Caco-2 (cell line): ENCODE data around the gene DAPK1. TPM values are rescaled to one million over a fixed set of nuclear protein-coding genes. Genes with fewer than 3 reads are reported as not detected.

Source experiments
- BruUV-seq: library from RNA; stranded (reverse); fragments of 400-500 nt; replicated peaks from 2 replicates; lab custom pipeline; 2021; lab: Mats Ljungman, UMichigan
- CTCF ChIA-PET: fragments of 300-600 bp; sonication (Branson Sonifier 250); formaldehyde crosslinking; loops from one replicate; lab custom pipeline; 2022; ENCODE audit warnings: antibody characterized with exemption; lab: Charles Lee
- POLR2A ChIA-PET: fragments of 300-600 bp; sonication (Branson Sonifier 250); formaldehyde crosslinking; loops from one replicate; lab custom pipeline; 2022; ENCODE audit warnings: antibody characterized with exemption; lab: Charles Lee
- DNase-seq, 2 experiments: peaks; one replicate each; pipeline versions ENCODE4 v3.0.0 to v3.0.0-alpha.2; 2020 to 2022
- H3K27me3 ChIP-seq: replicated peaks from 2 replicates; pipeline ENCODE4 v1.6.0; 2011; ENCODE audit warnings: low read length; ENCODE audit not compliant: control insufficient read depth, insufficient read depth
- H3K36me3 ChIP-seq: 2 replicates; pipeline ENCODE4 v1.5.1; 2011; ENCODE audit warnings: low read length; ENCODE audit not compliant: control insufficient read depth, insufficient read depth
- H3K4me1 ChIP-seq: fragments of 250-450 bp; sonication (Bioruptor Pico); 2 replicates; pipeline ENCODE4 v1.5.1; 2020; ENCODE audit warnings: mild to moderate bottlenecking
- H3K4me3 ChIP-seq: 2 replicates; pipeline ENCODE4 v1.5.1; 2011; ENCODE audit warnings: low read depth, mild to moderate bottlenecking, control low read depth, low read length
- H3K9me3 ChIP-seq: fragments of 250-450 bp; sonication (Bioruptor Pico); 2 replicates; pipeline ENCODE4 v1.5.1; 2020; ENCODE audit warnings: mild to moderate bottlenecking, moderate library complexity
- H3K27ac Mint-ChIP-seq: one replicate; pipeline ENCODE4 v1.8.0; 2022; ENCODE audit warnings: mixed read lengths; ENCODE audit not compliant: unreplicated experiment
- H3K27me3 Mint-ChIP-seq: one replicate; pipeline ENCODE4 v1.8.0; 2022; ENCODE audit warnings: mixed read lengths; ENCODE audit not compliant: insufficient read depth, unreplicated experiment
- H3K36me3 Mint-ChIP-seq: one replicate; pipeline ENCODE4 v1.8.0; 2022; ENCODE audit warnings: mild to moderate bottlenecking, mixed read lengths; ENCODE audit not compliant: insufficient read depth, unreplicated experiment
- H3K4me1 Mint-ChIP-seq: one replicate; pipeline ENCODE4 v1.8.0; 2022; ENCODE audit warnings: low read depth, mixed read lengths; ENCODE audit not compliant: unreplicated experiment
- H3K4me3 Mint-ChIP-seq: one replicate; pipeline ENCODE4 v1.8.0; 2022; ENCODE audit warnings: mild to moderate bottlenecking, moderate library complexity, mixed read lengths; ENCODE audit not compliant: unreplicated experiment
- H3K9me3 Mint-ChIP-seq: one replicate; pipeline ENCODE4 v1.8.0; 2022; ENCODE audit warnings: mixed read lengths; ENCODE audit not compliant: unreplicated experiment
- CTCF ChIP-seq, 2 experiments: fragments of 200-600 bp in 1 of 2; IDR thresholded peaks; 1 replicate in 1 of 2; 2 replicates in 1 of 2; pipeline versions ENCODE4 v1.5.1 to v1.8.0; 2011 to 2022; ENCODE audit warnings: antibody characterized with exemption in 1 of 2, control low read depth in 1 of 2, inconsistent platforms in 1 of 2, low read depth in 1 of 2, low read length in 1 of 2, mild to moderate bottlenecking in 1 of 2, moderate library complexity in 1 of 2; ENCODE audit not compliant: insufficient read depth in 1 of 2, severe bottlenecking in 1 of 2, unreplicated experiment in 1 of 2
- intact Hi-C: fragments of 100-400 bp; cut with micrococcal nuclease; formaldehyde crosslinking; loops from one replicate; pipeline ENCODE4 v1.10.0; 2022; ENCODE audit not compliant: unreplicated experiment
- total RNA-seq: library from RNA; stranded (reverse); gene quantifications from 2 replicates; pipeline ENCODE4 v1.2.3, GENCODE V29; 2022

The DAPK1 gene
- total RNA-seq, 1 experiment from 2014 or later = 79.2 TPM

- BruUV-seq = no TSS peak
- H3K27me3 Mint-ChIP-seq = no peaks in the 10 kb centered on the region
- H3K9me3 ChIP-seq = no peaks in the 10 kb centered on the region
- DNase-seq = no peak
- intact Hi-C loops = no loop called here
- H3K4me3 Mint-ChIP-seq = no peak overlapping the region
- no peak for TF ChIP-seq CTCF (IDR thresholded peaks at IDR 0.05; ENCODE audit: insufficient read depth in 1 of 2, low read depth in 1 of 2, low read length in 1 of 2, severe bottlenecking in 1 of 2, unreplicated experiment in 1 of 2)
- H3K36me3 Mint-ChIP-seq = peaks cover 12% of the 10 kb centered on the region
- no peaks in the 10 kb centered on the region for H3K36me3 ChIP-seq
- H3K27me3 ChIP-seq = no peaks in the 10 kb centered on the region
- H3K4me1 ChIP-seq = no peaks in the 10 kb centered on the region
- peaks cover 7% of the 10 kb centered on the region for H3K4me1 Mint-ChIP-seq
- no peak overlapping the region for H3K4me3 ChIP-seq
- H3K27ac Mint-ChIP-seq = no peak overlapping the region
- no peaks in the 10 kb centered on the region for H3K9me3 Mint-ChIP-seq
- POLR2A ChIA-PET = no interaction called here
- CTCF ChIA-PET = no interaction called here
These were observed 52.7 kb downstream of the DAPK1 start for GRCh38 chr9:87550253-87550954.

GRCh38 chr9:87551772-87552217, 54.1 kb downstream of the DAPK1 start:
- Mint-ChIP-seq H3K9me3 (no peaks in the 10 kb centered on the region), H3K36me3 (peaks cover 12% of the 10 kb centered on the region), H3K27me3 (no peaks in the 10 kb centered on the region), H3K27ac (no peak overlapping the region), H3K4me3 (no peak overlapping the region), H3K4me1 (peaks cover 7% of the 10 kb centered on the region)
- POLR2A ChIA-PET = no interaction called here
- H3K36me3 ChIP-seq = no peaks in the 10 kb centered on the region
- H3K4me1 ChIP-seq = no peaks in the 10 kb centered on the region
- TF ChIP-seq CTCF (IDR thresholded peaks at IDR 0.05; ENCODE audit: insufficient read depth in 1 of 2, low read depth in 1 of 2, low read length in 1 of 2, severe bottlenecking in 1 of 2, unreplicated experiment in 1 of 2) = no peak
- CTCF ChIA-PET = no interaction called here
- intact Hi-C loops = no loop called here
- no peaks in the 10 kb centered on the region for H3K9me3 ChIP-seq
- no peak for DNase-seq
- H3K4me3 ChIP-seq = no peak overlapping the region
- no TSS peak for BruUV-seq
- H3K27me3 ChIP-seq = no peaks in the 10 kb centered on the region

- POLR2A ChIA-PET = no interaction called here
- H3K4me1 Mint-ChIP-seq = no peaks in the 10 kb centered on the region
- no peak for TF ChIP-seq CTCF (IDR thresholded peaks at IDR 0.05; ENCODE audit: insufficient read depth in 1 of 2, low read depth in 1 of 2, low read length in 1 of 2, severe bottlenecking in 1 of 2, unreplicated experiment in 1 of 2)
These were observed 56.7 kb downstream of the DAPK1 start for GRCh38 chr9:87554171-87554910.

More at GRCh38 chr9:87554171-87554910, 56.7 kb downstream of the DAPK1 start:
- intact Hi-C loops = no loop called here
- no TSS peak for BruUV-seq
- no peak for DNase-seq
- Mint-ChIP-seq H3K27ac (no peak overlapping the region), H3K27me3 (no peaks in the 10 kb centered on the region), H3K36me3 (peaks cover 6% of the 10 kb centered on the region), H3K9me3 (no peaks in the 10 kb centered on the region), H3K4me3 (no peak overlapping the region)
- CTCF ChIA-PET = no interaction called here
- Histone ChIP-seq H3K9me3 (no peaks in the 10 kb centered on the region), H3K27me3 (no peaks in the 10 kb centered on the region), H3K4me3 (no peak overlapping the region), H3K36me3 (no peaks in the 10 kb centered on the region), H3K4me1 (no peaks in the 10 kb centered on the region)
